CD4-positive, alpha-beta T cell treated with Interleukin-15 for 4 hours (primary cell): Measurements from ENCODE around the gene POLR3B.
"Not testable (repeated sequence)": the region's sequence is repeated elsewhere in the genome, so short reads cannot be mapped to it uniquely, and the experiment has no call there.

Source experiments
- DNase-seq: peaks from one replicate; pipeline ENCODE4 v3.0.0-alpha.2; 2020; ENCODE audit warnings: low spot score

The POLR3B gene

GRCh38 chr12:106342397-106343213 is 14.9 kb upstream of the POLR3B start:
- no peak for DNase-seq

GRCh38 chr12:106343214-106343528 is 14.4 kb upstream of the POLR3B start:
- no peak for DNase-seq

GRCh38 chr12:106344131-106344530 is 13.4 kb upstream of the POLR3B start:
- DNase-seq = no peak

- no peak for DNase-seq
Observed at GRCh38 chr12:106345746-106346145, 11.8 kb upstream of the POLR3B start.

- DNase-seq = no peak
Observed at GRCh38 chr12:106348411-106348810, 9.1 kb upstream of the POLR3B start.

GRCh38 chr12:106353175-106353574 is 4.4 kb upstream of the POLR3B start:
- DNase-seq = no peak

- no peak for DNase-seq
Observed at GRCh38 chr12:106358396-106359241, 1.1 kb downstream of the POLR3B start.

GRCh38 chr12:106359646-106360399 is 2.3 kb downstream of the POLR3B start:
- DNase-seq = no peak

- no peak for DNase-seq
Observed at GRCh38 chr12:106360400-106360994, 2.9 kb downstream of the POLR3B start.

- DNase-seq = no peak
Observed at GRCh38 chr12:106362971-106363370, 5.4 kb downstream of the POLR3B start.

- no peak for DNase-seq
Observed at GRCh38 chr12:106364261-106364660, 6.7 kb downstream of the POLR3B start.

- no peak for DNase-seq
Observed at GRCh38 chr12:106369624-106370346, 12.2 kb downstream of the POLR3B start.

GRCh38 chr12:106378788-106379187 is 21.2 kb downstream of the POLR3B start:
- peak; percentile 6 for DNase-seq

- no peak for DNase-seq
Observed at GRCh38 chr12:106380954-106381353, 23.4 kb downstream of the POLR3B start.

GRCh38 chr12:106381866-106382265 is 24.3 kb downstream of the POLR3B start:
- DNase-seq = not testable (repeated sequence)

GRCh38 chr12:106386813-106387535 is 29.4 kb downstream of the POLR3B start:
- DNase-seq = no peak

GRCh38 chr12:106387848-106388377 is 30.4 kb downstream of the POLR3B start:
- no peak for DNase-seq

GRCh38 chr12:106389151-106389550 is 31.6 kb downstream of the POLR3B start:
- no peak for DNase-seq

- DNase-seq = no peak
Observed at GRCh38 chr12:106392759-106393158, 35.2 kb downstream of the POLR3B start.

- DNase-seq = no peak
Observed at GRCh38 chr12:106409878-106410277, 52.3 kb downstream of the POLR3B start.

GRCh38 chr12:106412563-106412962 is 55.0 kb downstream of the POLR3B start:
- no peak for DNase-seq
